ENCODE data around the gene CYP2W1.

CYP2W1 gene

GRCh38 chr7:981793-982510 lies 1.0 kb upstream of the CYP2W1 start:
- no peak for DNase-seq

GRCh38 chr7:982511-983003 lies 424 bp upstream of the CYP2W1 start:
- no peak for DNase-seq

- no peak for DNase-seq
Measured at GRCh38 chr7:983616-984071, 663 bp downstream of the CYP2W1 start.

GRCh38 chr7:984361-985126 lies 1.6 kb downstream of the CYP2W1 start:
- DNase-seq, result no peak

- no peak for DNase-seq
Measured at GRCh38 chr7:985127-985416, 2.1 kb downstream of the CYP2W1 start.

GRCh38 chr7:985915-986741 lies 3.1 kb downstream of the CYP2W1 start:
- no peak for DNase-seq

GRCh38 chr7:986766-987751 lies 4.1 kb downstream of the CYP2W1 start:
- DNase-seq, result no peak

GRCh38 chr7:987909-988308 lies 4.9 kb downstream of the CYP2W1 start:
- no peak for DNase-seq

GRCh38 chr7:988426-988911 lies 5.5 kb downstream of the CYP2W1 start:
- no peak for DNase-seq

- no peak for DNase-seq
Measured at GRCh38 chr7:988963-989529, 6.1 kb downstream of the CYP2W1 start.

GRCh38 chr7:990352-990932 lies 7.5 kb downstream of the CYP2W1 start:
- DNase-seq, result no peak

GRCh38 chr7:990933-991728 lies 8.2 kb downstream of the CYP2W1 start:
- no peak for DNase-seq

- DNase-seq, result peak in 1 of 51 donors; percentile 15
Measured at GRCh38 chr7:991729-992656, 9.0 kb downstream of the CYP2W1 start.

- peak; percentile 52 to 99 (median 94) for DNase-seq
Measured at GRCh38 chr7:992709-993607, 10.0 kb downstream of the CYP2W1 start.

GRCh38 chr7:994592-995308 lies 11.8 kb downstream of the CYP2W1 start:
- DNase-seq, result no peak

- DNase-seq, result no peak
Measured at GRCh38 chr7:995571-995970, 12.6 kb downstream of the CYP2W1 start.
